HG02970 (cell line): ENCODE data around the gene RAPGEF5.

ENCODE experiments used
- ATAC-seq: cut with Tn5 transposase; IDR thresholded peaks from one replicate; pipeline ENCODE4 v1.9.1; 2021; ENCODE audit warnings: mild to moderate bottlenecking, moderate library complexity, moderate number of reproducible peaks; ENCODE audit not compliant: unreplicated experiment, low FRiP score

Gene RAPGEF5

DNA sequence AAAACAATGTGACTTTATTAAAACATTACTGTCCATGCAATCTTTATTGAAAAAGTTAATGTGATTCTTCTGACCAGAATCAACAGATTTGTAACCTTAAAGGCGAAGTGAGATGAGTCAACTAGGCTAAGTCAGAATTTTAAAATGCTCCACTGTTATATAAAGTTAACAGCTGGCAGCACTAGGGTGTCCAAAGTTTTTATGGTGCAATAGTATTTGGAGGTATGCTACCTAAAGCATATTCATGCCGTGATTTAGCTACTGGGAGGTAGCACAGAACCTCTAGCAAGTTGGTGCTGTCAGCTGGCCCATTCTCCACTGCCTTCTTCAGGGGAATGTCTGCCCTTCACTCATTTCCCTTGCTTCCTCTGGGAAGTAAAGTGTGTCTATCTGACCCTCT lies 126.7 kb downstream of the RAPGEF5 start:
- ATAC-seq = no peak

DNA sequence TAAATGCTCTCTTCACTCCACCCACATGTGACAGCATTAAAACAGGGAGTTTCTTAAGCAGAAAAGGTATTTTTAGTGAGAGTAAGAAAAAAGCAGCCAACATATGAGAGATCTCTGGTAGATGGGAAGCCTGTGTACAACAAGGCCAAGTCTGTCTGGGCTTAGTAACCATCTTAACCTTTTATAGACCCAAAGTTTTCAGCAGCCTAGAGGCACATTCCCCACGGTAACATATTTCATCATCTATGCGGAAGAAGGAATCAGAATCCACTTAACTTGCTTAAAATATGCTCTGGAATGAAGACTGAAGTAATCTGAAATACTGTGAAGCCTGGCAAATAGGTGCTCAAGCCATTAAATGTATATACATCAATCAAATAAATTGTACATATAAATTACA lies 127.8 kb downstream of the RAPGEF5 start:
- no peak for ATAC-seq

DNA sequence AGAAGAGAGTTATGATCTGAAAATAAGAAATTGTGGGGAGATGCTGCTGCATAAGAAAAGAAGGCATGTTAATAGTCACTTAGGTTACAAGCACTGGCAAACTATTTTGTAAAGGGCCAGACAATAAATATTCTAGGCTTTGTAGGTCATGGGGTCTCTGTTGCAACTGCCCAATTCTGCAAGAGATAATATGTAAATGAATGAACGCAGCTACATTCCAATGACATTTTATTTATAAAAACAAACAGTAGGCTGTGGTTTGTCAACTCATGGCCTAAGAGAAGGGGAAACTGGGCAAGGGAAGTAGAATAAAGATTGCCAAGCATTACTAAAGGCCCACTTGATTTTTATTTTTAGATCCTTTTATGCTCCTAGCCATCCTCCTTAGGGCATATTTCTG lies 133.1 kb downstream of the RAPGEF5 start:
- ATAC-seq = no peak

DNA sequence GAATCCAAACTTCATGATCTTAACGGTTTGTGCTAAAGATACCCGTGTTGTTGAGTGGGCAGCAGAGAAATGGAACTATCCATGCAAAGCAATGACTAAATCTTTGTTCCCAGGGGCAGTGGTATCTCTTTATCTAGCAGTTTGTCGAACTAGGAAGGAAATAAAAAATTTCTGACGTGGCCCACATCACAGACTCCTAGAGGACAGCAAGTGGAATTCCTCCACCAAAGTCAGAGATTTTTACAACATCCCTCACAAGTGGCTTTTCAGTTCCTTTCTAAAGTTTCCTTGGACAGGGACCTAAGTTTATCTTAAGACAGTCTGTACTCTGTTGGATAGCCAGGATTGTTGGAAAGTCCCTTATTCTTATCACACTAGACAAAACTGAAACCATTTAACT lies 136.0 kb downstream of the RAPGEF5 start:
- ATAC-seq = no peak

DNA sequence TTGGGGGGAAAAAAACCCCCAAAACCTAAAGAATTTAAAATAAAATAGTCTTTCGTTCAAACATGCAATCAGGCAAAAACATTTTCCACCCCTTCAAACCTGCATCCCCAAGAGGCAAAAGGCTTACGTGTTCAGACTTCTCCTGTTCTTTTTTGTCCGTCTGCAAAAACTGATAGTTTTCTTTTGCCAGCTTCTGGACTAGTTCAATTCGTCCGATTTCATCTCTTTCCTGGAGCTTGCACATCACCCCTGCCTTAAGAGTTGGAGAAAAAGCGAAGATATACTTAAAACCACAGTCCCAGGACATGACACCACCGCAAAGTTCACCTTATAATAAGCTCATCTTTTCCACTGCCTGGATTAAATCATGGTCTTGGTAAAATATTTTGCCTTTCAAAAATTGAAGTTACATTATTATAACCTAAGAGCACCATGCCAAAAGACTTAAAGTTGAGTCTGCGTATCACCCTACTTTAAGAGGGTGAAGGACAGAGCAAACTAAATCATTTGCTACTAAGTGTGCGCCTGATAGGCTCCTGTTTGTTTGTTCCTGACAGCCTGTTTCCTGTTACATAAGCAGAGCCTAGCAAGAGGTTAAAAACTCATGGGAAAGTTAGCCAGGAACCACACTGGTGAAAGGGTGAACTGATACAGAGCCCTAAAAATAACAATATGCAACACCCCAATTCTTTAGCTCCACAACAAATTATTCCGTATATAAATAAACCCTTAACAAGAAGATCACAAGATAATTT lies 137.0 kb downstream of the RAPGEF5 start:
- no peak for ATAC-seq

DNA sequence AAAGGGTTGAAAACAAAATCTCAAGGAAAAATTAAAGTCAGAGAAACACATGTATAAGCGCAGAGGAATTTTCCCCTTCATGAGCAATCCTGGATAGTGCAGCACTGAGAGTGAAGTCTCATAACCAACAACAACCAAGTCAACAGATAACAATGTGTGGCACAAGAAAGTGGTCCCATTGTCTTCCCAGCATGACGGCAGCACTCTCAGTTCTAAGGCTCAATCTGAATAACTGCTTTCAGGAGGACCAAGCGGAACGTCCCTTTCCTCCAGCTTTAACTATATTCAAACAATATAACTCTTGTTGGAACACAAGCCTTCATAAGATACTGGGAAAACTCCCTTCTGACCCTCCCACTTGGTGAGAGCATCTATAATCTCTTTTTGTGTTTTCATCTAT lies 137.9 kb downstream of the RAPGEF5 start:
- no peak for ATAC-seq

DNA sequence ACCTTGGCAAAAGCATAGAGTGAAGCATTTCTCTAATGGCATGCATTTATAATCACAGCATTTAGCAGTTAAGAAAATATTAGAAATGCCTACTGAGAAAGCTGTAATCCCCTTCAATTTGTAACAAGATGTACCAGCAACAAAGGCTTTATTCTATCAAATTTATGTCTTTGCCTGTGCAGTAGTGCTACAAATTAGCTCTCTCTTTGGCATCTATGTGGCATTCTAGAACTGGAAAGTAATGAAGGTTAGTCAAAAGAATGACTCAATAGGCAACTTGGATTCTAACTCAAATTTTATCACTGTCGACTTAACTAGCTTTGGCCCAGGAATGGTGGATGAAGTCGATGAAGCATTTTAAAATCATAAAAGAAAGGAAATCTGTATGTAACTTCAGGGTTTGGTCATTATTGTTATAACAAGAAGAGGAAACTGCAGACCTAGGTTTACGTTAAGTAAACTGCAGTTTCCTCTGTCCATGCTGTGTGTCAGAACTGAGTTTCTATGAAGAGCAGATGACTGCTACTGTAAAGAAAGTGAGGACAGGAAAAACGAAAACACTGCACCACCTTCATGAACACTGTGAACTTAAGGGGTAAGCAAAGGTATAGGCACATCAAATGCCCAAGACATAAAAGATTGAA lies 140.0 kb downstream of the RAPGEF5 start:
- ATAC-seq = no peak

DNA sequence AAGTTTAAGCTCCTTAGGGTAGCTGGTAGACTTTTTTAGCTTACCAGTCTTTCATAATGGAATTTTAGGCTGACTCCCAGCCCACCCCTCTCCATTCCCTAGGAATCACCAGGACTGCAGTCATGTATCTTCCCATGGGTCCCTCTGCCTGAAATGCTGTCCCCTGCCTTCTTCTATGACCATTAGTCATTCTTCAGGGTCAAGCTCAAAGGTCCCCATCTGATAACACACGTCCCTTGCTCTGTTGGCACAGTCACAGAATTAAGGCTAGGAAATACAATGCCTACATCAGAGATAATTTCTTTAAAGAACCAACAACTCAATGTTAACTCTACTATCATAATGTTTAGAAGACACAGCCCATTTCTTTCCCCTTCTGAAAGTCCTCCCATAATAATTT lies 140.6 kb downstream of the RAPGEF5 start:
- no peak for ATAC-seq

DNA sequence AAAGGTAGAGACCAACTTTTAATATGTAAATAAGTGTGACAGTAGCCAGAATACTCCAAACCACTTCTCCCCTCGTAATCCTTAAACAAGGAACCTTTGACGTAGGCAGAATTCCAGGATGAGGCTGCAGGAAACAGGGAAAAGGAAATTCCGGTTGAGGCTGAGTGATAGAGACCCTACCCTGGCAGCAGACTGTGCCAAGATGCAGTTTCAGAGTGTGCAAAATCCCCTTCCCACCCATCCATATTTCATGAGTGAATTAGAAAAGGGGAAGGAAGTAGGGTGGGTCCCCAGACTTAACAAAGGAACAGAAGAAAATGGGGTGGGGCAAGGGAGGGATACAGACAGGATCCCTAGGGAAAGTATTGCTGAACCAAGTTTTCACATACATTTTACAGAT lies 143.0 kb downstream of the RAPGEF5 start:
- no peak for ATAC-seq

GRCh38 chr7:22213081-22213480 lies 143.9 kb downstream of the RAPGEF5 start:
- ATAC-seq = no peak

- no peak for ATAC-seq
These were observed 146.0 kb downstream of the RAPGEF5 start for GRCh38 chr7:22210967-22211366.

GRCh38 chr7:22210355-22210754 lies 146.6 kb downstream of the RAPGEF5 start:
- no peak for ATAC-seq

- ATAC-seq = no peak
These were observed 148.2 kb downstream of the RAPGEF5 start for GRCh38 chr7:22208799-22209198.

DNA sequence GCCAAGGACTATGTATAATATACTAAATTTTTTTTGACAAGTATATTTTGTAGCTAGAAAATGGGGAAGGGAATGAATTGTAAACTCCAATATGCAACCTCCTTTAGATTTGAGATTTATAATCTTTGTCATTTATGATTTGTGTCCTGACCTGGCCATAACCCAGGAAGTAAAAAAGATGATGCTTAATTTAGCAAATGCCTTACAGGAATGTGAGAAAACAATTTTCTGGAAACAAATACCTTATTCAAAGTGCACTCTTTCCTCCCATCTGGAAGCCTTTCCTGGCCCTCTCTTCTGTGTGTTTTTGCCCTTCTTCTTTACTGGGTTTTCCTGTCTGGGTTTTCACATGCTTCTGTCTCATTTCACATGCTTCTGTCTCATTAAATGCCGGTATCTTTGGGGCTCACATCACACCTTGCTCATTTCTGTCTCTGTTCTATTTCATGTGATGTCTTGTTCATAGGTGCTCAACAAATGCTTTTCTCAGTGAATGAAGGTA lies 149.2 kb downstream of the RAPGEF5 start:
- no peak for ATAC-seq

DNA sequence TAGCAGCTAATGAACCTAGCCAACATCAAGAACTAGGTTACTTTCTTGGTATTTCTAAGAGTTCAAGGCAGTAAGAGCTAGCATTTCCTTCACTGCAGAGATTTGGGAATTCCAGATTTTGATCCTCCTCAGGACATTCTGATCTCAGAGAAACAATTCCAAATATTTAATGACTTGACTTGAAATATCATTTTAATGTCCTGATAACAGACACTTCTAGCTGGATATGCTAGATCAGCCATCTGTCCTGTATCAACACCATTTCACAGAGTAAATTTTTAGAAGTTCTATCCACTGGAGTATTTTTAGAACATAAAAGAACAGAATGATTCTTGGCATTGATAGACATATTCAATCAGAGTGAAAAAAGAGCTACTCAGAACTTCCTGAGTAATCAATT lies 151.3 kb downstream of the RAPGEF5 start:
- no peak for ATAC-seq

DNA sequence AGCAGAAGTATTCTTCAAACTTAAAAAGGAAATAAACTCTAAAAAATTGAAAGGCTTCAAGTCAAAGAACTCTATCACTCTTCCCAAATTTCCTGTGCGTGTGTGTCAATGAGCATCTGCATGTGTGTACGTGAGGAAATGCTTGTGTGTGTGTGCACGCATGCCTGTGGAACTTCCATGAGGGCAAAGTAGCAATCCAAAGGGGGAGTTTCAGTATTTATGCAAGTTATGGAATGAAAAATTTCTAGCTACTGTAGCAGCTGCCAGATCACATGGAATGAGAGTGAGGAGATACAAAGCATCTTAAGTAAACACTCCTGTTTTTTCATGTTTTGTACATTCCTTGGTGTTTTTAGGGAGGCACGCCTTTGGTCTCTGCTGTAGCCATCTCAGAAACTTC lies 152.6 kb downstream of the RAPGEF5 start:
- ATAC-seq = no peak

DNA sequence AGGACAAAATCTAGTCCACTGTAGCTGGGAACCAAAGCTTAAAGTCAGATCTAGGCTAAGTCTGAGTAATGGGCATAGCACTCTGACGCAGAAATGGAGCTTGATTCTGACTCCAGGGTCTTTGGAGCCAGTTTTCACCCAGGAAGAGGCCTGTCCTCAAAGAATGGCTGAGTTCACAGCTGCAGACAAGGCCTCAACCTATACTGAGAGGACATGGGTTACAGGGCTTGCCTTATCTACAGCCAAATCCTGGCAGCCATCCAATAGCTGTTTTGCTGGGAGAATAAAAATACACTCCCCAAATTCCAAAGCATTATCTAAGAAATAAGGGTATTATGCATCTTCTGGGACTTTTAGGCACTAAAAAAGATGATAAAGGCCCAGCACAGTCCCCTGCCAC lies 154.8 kb downstream of the RAPGEF5 start:
- no peak for ATAC-seq

DNA sequence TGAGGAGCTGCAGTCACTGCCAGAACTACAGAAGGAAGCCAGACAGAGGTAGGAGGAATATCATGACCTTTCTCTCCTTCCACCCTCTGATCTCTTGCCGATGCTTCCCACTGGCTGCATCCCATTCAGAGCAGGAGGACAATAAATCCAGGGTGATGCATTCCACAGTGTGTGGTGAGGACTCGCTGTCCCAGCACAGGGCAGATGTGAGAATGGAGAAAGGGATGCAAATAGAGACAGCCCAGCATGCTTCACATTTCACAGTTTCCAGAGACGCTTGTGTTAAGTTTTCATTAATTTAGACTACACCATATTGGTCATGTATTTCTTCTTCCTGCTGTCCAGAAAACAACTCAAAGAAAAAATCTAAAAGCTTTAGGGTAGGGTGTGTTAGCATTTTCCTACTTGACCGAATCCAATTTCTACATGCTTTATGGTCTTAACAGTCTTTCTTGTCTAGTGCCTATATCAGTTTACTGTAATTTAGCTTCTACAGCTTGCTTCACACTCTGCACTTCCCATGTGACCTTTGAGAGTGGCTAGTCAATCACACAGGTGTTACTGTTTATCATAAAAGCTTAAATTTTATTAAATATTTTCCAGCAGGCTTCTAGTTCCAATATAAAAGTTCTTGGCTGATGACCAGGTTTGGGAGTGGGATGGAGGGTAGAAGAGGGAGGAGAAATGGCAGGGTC lies 155.6 kb downstream of the RAPGEF5 start:
- ATAC-seq = no peak

- ATAC-seq = no peak
These were observed 156.2 kb downstream of the RAPGEF5 start for GRCh38 chr7:22200777-22201176.

- ATAC-seq = no peak
These were observed 156.7 kb downstream of the RAPGEF5 start for GRCh38 chr7:22200238-22200637.

DNA sequence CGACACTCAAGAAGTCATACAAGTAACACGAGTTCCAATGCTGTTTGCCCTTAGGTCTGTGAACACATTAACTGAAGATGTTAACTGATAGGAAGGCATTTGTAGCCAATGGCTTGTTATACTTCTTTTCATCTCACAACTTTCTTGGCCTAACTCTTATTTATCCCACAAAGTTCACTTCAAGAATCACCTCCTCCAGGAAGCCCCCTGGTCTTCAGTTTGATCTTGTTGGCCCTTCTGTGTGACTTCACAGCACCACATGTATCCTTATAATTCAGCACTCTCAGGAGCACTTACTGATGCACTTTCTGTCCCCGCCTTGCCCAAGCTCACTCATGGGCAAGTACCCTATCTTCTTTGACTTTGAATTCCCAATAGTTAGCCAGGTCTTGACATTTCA lies 159.6 kb downstream of the RAPGEF5 start:
- ATAC-seq = no peak

DNA sequence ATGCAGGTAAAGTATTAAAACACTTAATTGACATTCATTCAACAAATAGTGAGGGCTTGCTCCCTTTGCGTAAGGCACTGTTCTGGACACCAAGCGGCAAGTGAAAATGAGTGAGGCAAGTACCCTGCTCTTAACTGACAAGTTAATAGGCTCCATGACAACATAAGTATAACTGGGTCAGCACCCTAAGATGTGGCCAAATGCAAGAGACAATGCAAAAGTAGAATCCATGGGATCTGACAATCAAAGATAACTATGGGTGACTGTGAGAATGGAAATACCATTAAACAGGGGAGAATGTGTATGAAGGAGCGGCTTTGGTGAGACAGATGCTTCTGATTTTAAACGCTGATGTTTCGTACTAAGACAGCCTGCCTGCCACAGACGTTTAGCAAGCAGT lies 160.5 kb downstream of the RAPGEF5 start:
- no peak for ATAC-seq
